Measurements from ENCODE around the gene PLCD4.

DNA sequence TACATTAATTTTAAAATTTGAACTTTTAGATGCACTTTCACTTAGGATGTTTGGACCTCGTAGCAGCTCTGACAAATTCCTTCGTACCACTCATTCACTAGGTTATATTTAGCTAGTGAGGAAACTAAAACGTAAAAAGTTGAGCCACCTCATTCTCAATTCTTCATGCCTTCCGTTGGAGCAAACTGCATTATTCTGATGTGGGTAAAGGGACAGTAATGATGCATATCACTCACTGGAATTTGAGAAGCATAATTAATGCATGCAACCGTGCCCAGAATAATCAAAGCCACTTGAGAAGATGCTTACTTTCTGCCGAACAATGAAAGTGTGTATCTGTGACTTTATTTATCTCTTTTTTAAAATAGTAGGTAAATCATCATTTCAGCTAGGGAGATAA, 36.8 kb upstream of the PLCD4 start:
- TF ChIP-seq, protein P1, sequence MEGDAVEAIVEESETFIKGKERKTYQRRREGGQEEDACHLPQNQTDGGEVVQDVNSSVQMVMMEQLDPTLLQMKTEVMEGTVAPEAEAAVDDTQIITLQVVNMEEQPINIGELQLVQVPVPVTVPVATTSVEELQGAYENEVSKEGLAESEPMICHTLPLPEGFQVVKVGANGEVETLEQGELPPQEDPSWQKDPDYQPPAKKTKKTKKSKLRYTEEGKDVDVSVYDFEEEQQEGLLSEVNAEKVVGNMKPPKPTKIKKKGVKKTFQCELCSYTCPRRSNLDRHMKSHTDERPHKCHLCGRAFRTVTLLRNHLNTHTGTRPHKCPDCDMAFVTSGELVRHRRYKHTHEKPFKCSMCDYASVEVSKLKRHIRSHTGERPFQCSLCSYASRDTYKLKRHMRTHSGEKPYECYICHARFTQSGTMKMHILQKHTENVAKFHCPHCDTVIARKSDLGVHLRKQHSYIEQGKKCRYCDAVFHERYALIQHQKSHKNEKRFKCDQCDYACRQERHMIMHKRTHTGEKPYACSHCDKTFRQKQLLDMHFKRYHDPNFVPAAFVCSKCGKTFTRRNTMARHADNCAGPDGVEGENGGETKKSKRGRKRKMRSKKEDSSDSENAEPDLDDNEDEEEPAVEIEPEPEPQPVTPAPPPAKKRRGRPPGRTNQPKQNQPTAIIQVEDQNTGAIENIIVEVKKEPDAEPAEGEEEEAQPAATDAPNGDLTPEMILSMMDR (IDR thresholded peaks at IDR 0.05; ENCODE audit: poor library complexity), result no peak
- TF ChIP-seq EZH2 (IDR thresholded peaks at IDR 0.05; ENCODE audit: borderline replicate concordance), result no peak
- no peak for TF ChIP-seq EZH2phosphoT487 (IDR thresholded peaks at IDR 0.05; ENCODE audit: low read depth, severe bottlenecking, unreplicated experiment)
